ENCODE data around the gene PHLPP2.

Gene PHLPP2, protein sequence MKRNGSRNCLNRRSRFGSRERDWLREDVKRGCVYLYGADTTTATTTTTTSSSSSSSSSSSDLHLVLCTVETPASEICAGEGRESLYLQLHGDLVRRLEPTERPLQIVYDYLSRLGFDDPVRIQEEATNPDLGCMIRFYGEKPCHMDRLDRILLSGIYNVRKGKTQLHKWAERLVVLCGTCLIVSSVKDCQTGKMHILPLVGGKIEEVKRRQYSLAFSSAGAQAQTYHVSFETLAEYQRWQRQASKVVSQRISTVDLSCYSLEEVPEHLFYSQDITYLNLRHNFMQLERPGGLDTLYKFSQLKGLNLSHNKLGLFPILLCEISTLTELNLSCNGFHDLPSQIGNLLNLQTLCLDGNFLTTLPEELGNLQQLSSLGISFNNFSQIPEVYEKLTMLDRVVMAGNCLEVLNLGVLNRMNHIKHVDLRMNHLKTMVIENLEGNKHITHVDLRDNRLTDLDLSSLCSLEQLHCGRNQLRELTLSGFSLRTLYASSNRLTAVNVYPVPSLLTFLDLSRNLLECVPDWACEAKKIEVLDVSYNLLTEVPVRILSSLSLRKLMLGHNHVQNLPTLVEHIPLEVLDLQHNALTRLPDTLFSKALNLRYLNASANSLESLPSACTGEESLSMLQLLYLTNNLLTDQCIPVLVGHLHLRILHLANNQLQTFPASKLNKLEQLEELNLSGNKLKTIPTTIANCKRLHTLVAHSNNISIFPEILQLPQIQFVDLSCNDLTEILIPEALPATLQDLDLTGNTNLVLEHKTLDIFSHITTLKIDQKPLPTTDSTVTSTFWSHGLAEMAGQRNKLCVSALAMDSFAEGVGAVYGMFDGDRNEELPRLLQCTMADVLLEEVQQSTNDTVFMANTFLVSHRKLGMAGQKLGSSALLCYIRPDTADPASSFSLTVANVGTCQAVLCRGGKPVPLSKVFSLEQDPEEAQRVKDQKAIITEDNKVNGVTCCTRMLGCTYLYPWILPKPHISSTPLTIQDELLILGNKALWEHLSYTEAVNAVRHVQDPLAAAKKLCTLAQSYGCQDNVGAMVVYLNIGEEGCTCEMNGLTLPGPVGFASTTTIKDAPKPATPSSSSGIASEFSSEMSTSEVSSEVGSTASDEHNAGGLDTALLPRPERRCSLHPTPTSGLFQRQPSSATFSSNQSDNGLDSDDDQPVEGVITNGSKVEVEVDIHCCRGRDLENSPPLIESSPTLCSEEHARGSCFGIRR (N-terminal part only)

DNA sequence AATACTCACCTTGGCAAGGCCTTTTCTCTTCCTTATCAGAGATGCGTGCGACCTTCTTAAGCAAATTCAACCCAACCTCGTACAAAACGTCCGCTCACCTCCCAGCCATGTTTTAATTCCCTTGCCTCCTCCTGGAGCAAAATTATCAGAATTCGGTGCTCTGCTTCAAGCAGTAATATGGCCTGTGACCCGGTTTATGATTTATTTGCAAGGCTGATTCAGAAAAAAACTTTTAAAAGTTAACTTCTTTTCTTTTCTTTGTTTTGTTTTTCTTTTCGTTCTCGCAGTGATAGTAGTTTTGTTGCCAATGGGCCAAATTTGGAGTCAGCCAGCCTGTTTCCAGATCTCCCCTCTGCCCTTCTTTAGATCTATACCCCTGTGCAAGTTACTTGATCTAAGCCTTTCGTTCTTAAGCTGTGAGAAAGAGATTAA lies at the start of gene PHLPP2:
Gene PHLPP2 (minus strand): TSS at position 382 of the 432 bp plus-strand sequence. CDS start 9,906 bp downstream, outside the sequence.
- no peak for DNase-seq (ENCODE audit: extremely low read depth, low read depth)
- peak within 1 kb of the TSS; percentile 75 for H3K4me3 ChIP-seq (replicated peaks; ENCODE audit: low read depth, low read length)
- TF ChIP-seq, protein P1, sequence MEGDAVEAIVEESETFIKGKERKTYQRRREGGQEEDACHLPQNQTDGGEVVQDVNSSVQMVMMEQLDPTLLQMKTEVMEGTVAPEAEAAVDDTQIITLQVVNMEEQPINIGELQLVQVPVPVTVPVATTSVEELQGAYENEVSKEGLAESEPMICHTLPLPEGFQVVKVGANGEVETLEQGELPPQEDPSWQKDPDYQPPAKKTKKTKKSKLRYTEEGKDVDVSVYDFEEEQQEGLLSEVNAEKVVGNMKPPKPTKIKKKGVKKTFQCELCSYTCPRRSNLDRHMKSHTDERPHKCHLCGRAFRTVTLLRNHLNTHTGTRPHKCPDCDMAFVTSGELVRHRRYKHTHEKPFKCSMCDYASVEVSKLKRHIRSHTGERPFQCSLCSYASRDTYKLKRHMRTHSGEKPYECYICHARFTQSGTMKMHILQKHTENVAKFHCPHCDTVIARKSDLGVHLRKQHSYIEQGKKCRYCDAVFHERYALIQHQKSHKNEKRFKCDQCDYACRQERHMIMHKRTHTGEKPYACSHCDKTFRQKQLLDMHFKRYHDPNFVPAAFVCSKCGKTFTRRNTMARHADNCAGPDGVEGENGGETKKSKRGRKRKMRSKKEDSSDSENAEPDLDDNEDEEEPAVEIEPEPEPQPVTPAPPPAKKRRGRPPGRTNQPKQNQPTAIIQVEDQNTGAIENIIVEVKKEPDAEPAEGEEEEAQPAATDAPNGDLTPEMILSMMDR (IDR thresholded peaks at IDR 0.05; ENCODE audit: low read depth, low read length, missing control alignments), result no peak

DNA sequence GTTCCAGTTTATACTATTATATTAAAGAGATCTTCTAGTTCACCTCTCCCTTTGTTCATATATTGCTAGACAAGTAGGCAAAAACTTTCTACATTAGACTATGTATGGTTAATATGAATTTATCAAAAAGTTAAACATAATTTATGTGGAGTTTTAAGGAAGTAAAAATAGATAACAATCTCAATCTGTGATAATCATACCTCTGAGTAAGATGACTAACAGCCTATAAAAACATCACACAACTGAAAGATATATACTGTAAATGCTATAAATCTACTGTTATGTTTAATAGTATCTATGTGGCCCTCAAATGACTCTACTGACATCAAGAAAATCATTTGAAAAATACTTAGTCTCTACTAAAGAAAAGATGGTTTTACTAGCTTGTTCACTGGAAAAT lies 47.1 kb upstream of the PHLPP2 start:
- DNase-seq (ENCODE audit: extremely low read depth, low read depth), result no peak
- no peak overlapping the region for H3K4me3 ChIP-seq (replicated peaks; ENCODE audit: low read depth, low read length)
- TF ChIP-seq, protein P1 (IDR thresholded peaks at IDR 0.05; ENCODE audit: low read depth, low read length, missing control alignments), result no peak

DNA sequence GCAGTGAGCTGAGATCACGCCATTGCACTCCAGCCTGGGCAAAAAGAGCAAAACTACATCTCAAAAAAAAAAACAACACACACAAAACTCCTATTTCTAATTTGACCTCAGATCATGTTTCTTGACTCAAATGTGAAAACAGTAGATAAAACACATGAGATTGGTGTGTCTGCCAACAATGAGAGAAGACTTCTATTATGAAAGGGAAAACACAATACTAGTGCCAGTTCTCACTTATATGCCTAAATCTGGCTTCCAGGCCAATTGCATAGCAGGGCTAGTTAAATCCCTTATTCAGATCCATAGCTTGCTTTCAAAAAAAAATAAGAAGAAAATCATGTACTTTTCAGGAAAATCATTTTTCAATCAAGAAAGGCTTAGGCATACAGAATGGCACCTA lies 44.7 kb upstream of the PHLPP2 start:
- no peak for DNase-seq (ENCODE audit: extremely low read depth, low read depth)
- H3K4me3 ChIP-seq (replicated peaks; ENCODE audit: low read depth, low read length), result no peak overlapping the region
- TF ChIP-seq, protein P1 (IDR thresholded peaks at IDR 0.05; ENCODE audit: low read depth, low read length, missing control alignments), result no peak

DNA sequence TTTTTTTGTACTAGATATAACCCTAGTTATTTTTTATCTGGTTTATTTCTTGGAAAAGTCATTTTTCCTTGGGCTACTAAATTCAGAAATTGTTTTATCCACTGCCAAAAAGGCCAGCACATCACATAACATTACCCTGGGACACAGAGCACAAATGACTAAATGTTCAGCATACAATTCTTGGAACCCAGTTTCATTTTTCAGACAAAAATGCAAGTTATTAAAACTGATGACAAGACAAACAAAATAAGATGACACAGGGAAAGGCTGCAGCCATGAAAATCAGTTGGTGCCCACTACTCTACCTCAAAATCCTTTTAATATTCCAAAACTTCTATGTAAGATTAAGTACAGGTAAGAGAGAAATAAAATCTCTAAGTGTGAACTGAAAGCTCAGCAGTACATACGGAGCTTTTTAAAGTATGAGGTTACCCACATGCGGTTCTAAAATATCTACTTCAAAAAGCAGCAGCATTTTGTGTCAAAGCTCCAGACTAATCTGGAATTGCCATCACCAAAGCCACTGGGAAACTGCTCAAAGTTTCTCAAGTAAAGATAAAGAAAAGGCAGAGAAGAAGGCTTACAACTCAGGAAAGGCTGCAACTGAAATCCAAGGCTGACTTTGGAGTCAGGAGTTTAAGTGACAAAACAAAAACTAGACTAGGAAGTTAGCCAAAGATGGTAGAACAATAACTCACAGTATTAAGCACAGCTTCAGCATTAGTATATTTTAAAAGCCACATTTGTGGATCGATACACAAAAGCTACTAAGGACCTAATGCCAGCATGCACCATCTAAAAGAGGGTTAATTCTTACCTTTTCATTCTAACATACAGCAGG lies 42.8 kb upstream of the PHLPP2 start:
- TF ChIP-seq, protein P1 (IDR thresholded peaks at IDR 0.05; ENCODE audit: low read depth, low read length, missing control alignments), result no peak
- no peak for DNase-seq (ENCODE audit: extremely low read depth, low read depth)

DNA sequence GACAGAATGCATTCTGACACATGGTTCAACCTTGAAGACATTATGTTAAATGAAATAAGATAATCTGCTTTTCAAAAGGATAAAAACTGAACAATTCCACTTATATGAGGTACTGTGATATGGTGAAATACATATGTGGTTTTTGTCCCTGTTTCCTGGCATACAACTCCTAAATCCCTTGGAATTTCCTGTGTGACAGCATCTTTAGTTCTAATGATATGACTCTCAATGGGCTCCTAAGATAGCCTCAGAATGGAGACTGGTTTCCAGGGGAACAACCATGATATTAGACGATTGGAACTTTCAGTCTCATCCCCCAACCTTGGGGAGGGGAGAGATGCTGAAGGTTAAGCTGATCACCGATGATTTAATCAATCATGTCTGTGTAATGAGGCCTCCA lies 37.7 kb upstream of the PHLPP2 start:
- TF ChIP-seq, protein P1 (IDR thresholded peaks at IDR 0.05; ENCODE audit: low read depth, low read length, missing control alignments), result no peak

More for the DNA sequence above, 42.8 kb upstream of the PHLPP2 start:
- H3K4me3 ChIP-seq (replicated peaks; ENCODE audit: low read depth, low read length), result no peak overlapping the region

More for the DNA sequence above, 37.7 kb upstream of the PHLPP2 start:
- DNase-seq (ENCODE audit: extremely low read depth, low read depth), result peak; percentile 9
- no peak overlapping the region for H3K4me3 ChIP-seq (replicated peaks; ENCODE audit: low read depth, low read length)
